HUES6 (cell line): Measurements from ENCODE around the gene CREBL2.

Source experiments
- H3K27ac ChIP-seq: 2 replicates; pipeline ENCODE4 v1.7.0; 2013; ENCODE audit warnings: low read depth, mild to moderate bottlenecking, low read length, inconsistent platforms
- H3K27me3 ChIP-seq: 2 replicates; pipeline ENCODE4 v1.6.1; 2013; ENCODE audit warnings: low read length; ENCODE audit not compliant: control insufficient read depth, insufficient read depth
- H3K36me3 ChIP-seq: 2 replicates; pipeline ENCODE4 v1.6.1; 2013; ENCODE audit warnings: low read length; ENCODE audit not compliant: control insufficient read depth, insufficient read depth
- H3K4me1 ChIP-seq: 2 replicates; pipeline ENCODE4 v1.6.1; 2013; ENCODE audit warnings: low read length; ENCODE audit not compliant: control insufficient read depth, insufficient read depth
- H3K4me3 ChIP-seq: 2 replicates; pipeline ENCODE4 v1.5.1; 2013; ENCODE audit warnings: low read depth, low read length
- H3K9ac ChIP-seq: one replicate; pipeline ENCODE4 v1.6.1; 2013; ENCODE audit warnings: mild to moderate bottlenecking, low read length
- H3K9me3 ChIP-seq: 2 replicates; pipeline ENCODE4 v1.6.1; 2013; ENCODE audit warnings: low read depth, low read length; ENCODE audit not compliant: control insufficient read depth, insufficient read depth

CREBL2 gene

GRCh38 chr12:12681061-12681765 lies 69.5 kb downstream of the CREBL2 start:
- Histone ChIP-seq H3K27me3 (peaks cover 2% of the 10 kb centered on the region; the same call in 1 of the 2 replicates), H3K4me3 (no peak overlapping the region), H3K4me1 (peaks cover 35% of the 10 kb centered on the region), H3K36me3 (no peaks in the 10 kb centered on the region), H3K9ac (peak overlapping the region; percentile 5), H3K9me3 (no peaks in the 10 kb centered on the region), H3K27ac (no peak overlapping the region)

GRCh38 chr12:12682284-12682683 lies 70.6 kb downstream of the CREBL2 start:
- Histone ChIP-seq H3K36me3 (no peaks in the 10 kb centered on the region), H3K27ac (no peak overlapping the region), H3K4me3 (peak overlapping the region; percentile 32; the same call in 1 of the 2 replicates), H3K9ac (no peak overlapping the region), H3K4me1 (peaks cover 28% of the 10 kb centered on the region), H3K27me3 (no peaks in the 10 kb centered on the region), H3K9me3 (no peaks in the 10 kb centered on the region)

GRCh38 chr12:12683136-12683697 lies 71.5 kb downstream of the CREBL2 start:
- Histone ChIP-seq H3K4me1 (peaks cover 28% of the 10 kb centered on the region), H3K27ac (no peak overlapping the region), H3K9ac (peak overlapping the region; percentile 89), H3K9me3 (no peaks in the 10 kb centered on the region), H3K36me3 (no peaks in the 10 kb centered on the region), H3K27me3 (no peaks in the 10 kb centered on the region), H3K4me3 (peak overlapping the region; percentile 82)

- no peaks in the 10 kb centered on the region for H3K36me3 ChIP-seq
- H3K9ac ChIP-seq: peak overlapping the region; percentile 89
- H3K4me1 ChIP-seq: peaks cover 28% of the 10 kb centered on the region
- no peak overlapping the region; the same call in 1 of the 2 replicates for H3K27ac ChIP-seq
- peak overlapping the region; percentile 82 for H3K4me3 ChIP-seq
- no peaks in the 10 kb centered on the region for H3K27me3 ChIP-seq
- H3K9me3 ChIP-seq: no peaks in the 10 kb centered on the region
These were observed 72.0 kb downstream of the CREBL2 start for GRCh38 chr12:12683725-12684124.

GRCh38 chr12:12684375-12685106 lies 72.9 kb downstream of the CREBL2 start:
- peaks cover 28% of the 10 kb centered on the region for H3K4me1 ChIP-seq
- H3K27me3 ChIP-seq: no peaks in the 10 kb centered on the region
- H3K4me3 ChIP-seq: peak overlapping the region; percentile 82
- peak overlapping the region; percentile 89 for H3K9ac ChIP-seq
- peak overlapping the region; percentile 35; the same call in 1 of the 2 replicates for H3K27ac ChIP-seq
- no peaks in the 10 kb centered on the region for H3K9me3 ChIP-seq
- no peaks in the 10 kb centered on the region for H3K36me3 ChIP-seq

GRCh38 chr12:12685305-12685704 lies 73.6 kb downstream of the CREBL2 start:
- H3K27ac ChIP-seq: peak overlapping the region; percentile 54; the same call in 1 of the 2 replicates
- H3K36me3 ChIP-seq: no peaks in the 10 kb centered on the region
- peaks cover 28% of the 10 kb centered on the region for H3K4me1 ChIP-seq
- H3K9me3 ChIP-seq: no peaks in the 10 kb centered on the region
- H3K4me3 ChIP-seq: no peak overlapping the region; the same call in 1 of the 2 replicates
- H3K9ac ChIP-seq: no peak overlapping the region
- no peaks in the 10 kb centered on the region for H3K27me3 ChIP-seq

- Histone ChIP-seq H3K27ac (no peak overlapping the region), H3K9ac (no peak overlapping the region), H3K9me3 (no peaks in the 10 kb centered on the region), H3K4me1 (peaks cover 24% of the 10 kb centered on the region), H3K4me3 (no peak overlapping the region), H3K27me3 (no peaks in the 10 kb centered on the region), H3K36me3 (no peaks in the 10 kb centered on the region)
These were observed 74.8 kb downstream of the CREBL2 start for GRCh38 chr12:12686472-12686871.

- no peak overlapping the region for H3K4me3 ChIP-seq
- peaks cover 20% of the 10 kb centered on the region for H3K4me1 ChIP-seq
- no peaks in the 10 kb centered on the region for H3K9me3 ChIP-seq
- no peaks in the 10 kb centered on the region for H3K27me3 ChIP-seq
- H3K9ac ChIP-seq: no peak overlapping the region
- H3K27ac ChIP-seq: no peak overlapping the region
- no peaks in the 10 kb centered on the region for H3K36me3 ChIP-seq
These were observed 75.2 kb downstream of the CREBL2 start for GRCh38 chr12:12686925-12687324.

- peaks cover 9% of the 10 kb centered on the region for H3K4me1 ChIP-seq
- no peak overlapping the region for H3K9ac ChIP-seq
- no peak overlapping the region for H3K4me3 ChIP-seq
- no peaks in the 10 kb centered on the region for H3K36me3 ChIP-seq
- H3K9me3 ChIP-seq: no peaks in the 10 kb centered on the region
- H3K27ac ChIP-seq: no peak overlapping the region
- H3K27me3 ChIP-seq: no peaks in the 10 kb centered on the region
These were observed 78.1 kb downstream of the CREBL2 start for GRCh38 chr12:12689647-12690300.

GRCh38 chr12:12691549-12691948 lies 79.9 kb downstream of the CREBL2 start:
- Histone ChIP-seq H3K4me3 (no peak overlapping the region), H3K9ac (no peak overlapping the region), H3K27ac (no peak overlapping the region), H3K36me3 (no peaks in the 10 kb centered on the region), H3K27me3 (no peaks in the 10 kb centered on the region), H3K4me1 (no peaks in the 10 kb centered on the region), H3K9me3 (no peaks in the 10 kb centered on the region)
